H1 (cell line): Measurements from ENCODE around the gene MPLKIP. TPM values are rescaled to one million over a fixed set of nuclear protein-coding genes. Genes with fewer than 3 reads are reported as not detected.

Experiments used
- CTCF ChIA-PET: fragments of 300-600 bp; sonication (Branson Sonifier 250); formaldehyde crosslinking; loops from one replicate; lab custom pipeline; 2021; ENCODE audit not compliant: partially characterized antibody; lab: Charles Lee
- POLR2A ChIA-PET: fragments of 300-600 bp; sonication (Branson Sonifier 250); formaldehyde crosslinking; loops from one replicate; lab custom pipeline; 2021; ENCODE audit warnings: inconsistent platforms; ENCODE audit not compliant: partially characterized antibody; lab: Charles Lee
- DNase-seq, 2 experiments: peaks; one replicate each; pipeline versions ENCODE4 v3.0.0 to v3.0.0-alpha.2; 2010 to 2022; ENCODE audit warnings: low spot score in 2 of 2, low read depth in 1 of 2, mixed read lengths in 1 of 2
- FAIRE-seq: peaks from 2 replicates; lab custom pipeline; 2011; peaks lifted over from hg19 to GRCh38; lab: Jason Lieb, UNC
- H2AFZ ChIP-seq: 2 replicates; pipeline ENCODE4 v1.8.1; 2012; ENCODE audit warnings: low read length, inconsistent platforms
- H2AK5ac ChIP-seq: 2 replicates; pipeline ENCODE4 v1.6.1; 2013; ENCODE audit warnings: low read depth, low read length
- H2BK120ac ChIP-seq: replicated peaks from 2 replicates; pipeline ENCODE3; 2013; ENCODE audit warnings: low read depth, low read length, inconsistent platforms
- H2BK12ac ChIP-seq: 2 replicates; pipeline ENCODE4 v1.6.1; 2013; ENCODE audit warnings: low read depth, low read length
- H2BK15ac ChIP-seq: 2 replicates; pipeline ENCODE4 v1.6.1; 2013; ENCODE audit warnings: low read length
- H2BK20ac ChIP-seq: 2 replicates; pipeline ENCODE4 v1.6.1; 2013; ENCODE audit warnings: low read length
- H2BK5ac ChIP-seq: 2 replicates; pipeline ENCODE4 v1.6.1; 2013; ENCODE audit warnings: low read depth, low read length
- H3K14ac ChIP-seq: 2 replicates; pipeline ENCODE4 v1.6.1; 2013; ENCODE audit warnings: inconsistent platforms; ENCODE audit not compliant: insufficient read length
- H3K18ac ChIP-seq: 2 replicates; pipeline ENCODE4 v1.6.1; 2013; ENCODE audit warnings: low read length; ENCODE audit errors: extremely low read depth
- H3K23ac ChIP-seq: 2 replicates; pipeline ENCODE4 v1.6.1; 2013; ENCODE audit warnings: inconsistent platforms; ENCODE audit not compliant: insufficient read length
- H3K23me2 ChIP-seq: 2 replicates; pipeline ENCODE4 v1.6.1; 2013; ENCODE audit warnings: low read depth, low read length
- H3K27ac ChIP-seq: 2 replicates; pipeline ENCODE4 v1.6.1; 2011; ENCODE audit warnings: low read depth, low read length, inconsistent platforms
- H3K27me3 ChIP-seq, 4 experiments: replicated peaks in 1 of 4; 1 replicate in 1 of 4; 2 replicates in 3 of 4; pipeline versions ENCODE4 v1.6.1 to v1.8.1; 2011 to 2013; ENCODE audit warnings: low read length in 3 of 4, mild to moderate bottlenecking in 3 of 4, inconsistent platforms in 2 of 4, mixed read lengths in 2 of 4, moderate library complexity in 1 of 4; ENCODE audit not compliant: control insufficient read depth in 3 of 4, insufficient read depth in 3 of 4; ENCODE audit errors: extremely low read depth in 1 of 4
- H3K36me3 ChIP-seq, 4 experiments: 2 replicates each; pipeline versions ENCODE4 v1.6.1 to v1.8.1; 2011 to 2013; ENCODE audit warnings: mild to moderate bottlenecking in 4 of 4, low read length in 3 of 4, moderate library complexity in 2 of 4, control low read depth in 1 of 4, inconsistent platforms in 1 of 4; ENCODE audit not compliant: insufficient read depth in 4 of 4, control insufficient read depth in 2 of 4
- H3K4ac ChIP-seq: replicated peaks from 2 replicates; pipeline ENCODE3; 2013; ENCODE audit warnings: low read length, low read depth, mixed read lengths, inconsistent platforms; ENCODE audit not compliant: insufficient read length
- H3K4me1 ChIP-seq, 4 experiments: replicated peaks in 1 of 4; 1 replicate in 1 of 4; 2 replicates in 3 of 4; pipeline versions ENCODE4 v1.6.1 to v1.8.1; 2011 to 2013; ENCODE audit warnings: low read length in 3 of 4, inconsistent platforms in 2 of 4, mixed read lengths in 1 of 4; ENCODE audit not compliant: insufficient read depth in 4 of 4, control insufficient read depth in 3 of 4
- H3K4me2 ChIP-seq, 2 experiments: 2 replicates each; pipeline versions ENCODE4 v1.6.1 to v1.8.1; 2011 to 2013; ENCODE audit warnings: low read depth in 2 of 2, low read length in 2 of 2, control low read depth in 1 of 2, inconsistent platforms in 1 of 2, mild to moderate bottlenecking in 1 of 2; ENCODE audit not compliant: insufficient read depth in 1 of 2
- H3K4me3 ChIP-seq, 4 experiments: fragments of 200-600, 300-600 bp in 1 of 4; sonication (generic), shearing (Covaris generic), sonication (Bioruptor Twin) in 1 of 4; 2 replicates each; pipeline versions ENCODE4 v1.5.1 to v1.8.1; 2011 to 2016; ENCODE audit warnings: low read length in 4 of 4, low read depth in 3 of 4, control low read depth in 2 of 4, inconsistent platforms in 2 of 4, mild to moderate bottlenecking in 2 of 4, mixed read lengths in 1 of 4, moderate library complexity in 1 of 4; ENCODE audit not compliant: insufficient read depth in 2 of 4; ENCODE audit errors: extremely low read depth in 1 of 4
- H3K56ac ChIP-seq: replicated peaks from 2 replicates; pipeline ENCODE3; 2013; ENCODE audit warnings: low read depth, mild to moderate bottlenecking, mixed read lengths, low read length, inconsistent platforms; ENCODE audit not compliant: insufficient read length
- H3K79me1 ChIP-seq: 2 replicates; pipeline ENCODE4 v1.6.1; 2013; ENCODE audit warnings: low read depth, low read length, control low read depth
- H3K79me2 ChIP-seq, 2 experiments: 2 replicates each; pipeline versions ENCODE4 v1.6.1 to v1.8.1; 2012 to 2013; ENCODE audit warnings: low read length in 2 of 2, mild to moderate bottlenecking in 2 of 2, inconsistent platforms in 1 of 2; ENCODE audit not compliant: insufficient read depth in 2 of 2, control insufficient read depth in 1 of 2
- H3K9ac ChIP-seq, 4 experiments: replicated peaks in 1 of 4; 1 replicate in 1 of 4; 2 replicates in 3 of 4; pipeline versions ENCODE4 v1.6.1 to v1.8.1; 2011 to 2013; ENCODE audit warnings: low read depth in 3 of 4, low read length in 3 of 4, control low read depth in 2 of 4, mild to moderate bottlenecking in 2 of 4, moderate library complexity in 2 of 4, inconsistent platforms in 1 of 4; ENCODE audit errors: extremely low read depth in 1 of 4
- H3K9me3 ChIP-seq, 2 experiments: 2 replicates each; pipeline versions ENCODE4 v1.6.1 to v1.8.1; 2012 to 2013; ENCODE audit warnings: mild to moderate bottlenecking in 2 of 2, moderate library complexity in 2 of 2, control low read depth in 1 of 2, inconsistent platforms in 1 of 2, low read depth in 1 of 2, low read length in 1 of 2, mixed read lengths in 1 of 2; ENCODE audit not compliant: insufficient read depth in 2 of 2
- H4K20me1 ChIP-seq, 2 experiments: replicated peaks in 1 of 2; 2 replicates each; pipeline versions ENCODE3 to v1.8.1; 2011 to 2013; ENCODE audit warnings: inconsistent platforms in 2 of 2, low read length in 2 of 2, mild to moderate bottlenecking in 1 of 2; ENCODE audit not compliant: insufficient read depth in 2 of 2, control insufficient read depth in 1 of 2
- H4K5ac ChIP-seq: 2 replicates; pipeline ENCODE4 v1.6.1; 2013; ENCODE audit warnings: low read length, low read depth, mixed read lengths, inconsistent platforms; ENCODE audit not compliant: insufficient read length
- H4K8ac ChIP-seq: 2 replicates; pipeline ENCODE4 v1.8.0; 2013; ENCODE audit warnings: mild to moderate bottlenecking, moderate library complexity, low read length, inconsistent platforms; ENCODE audit not compliant: insufficient read depth; ENCODE audit errors: extremely low read depth
- H4K91ac ChIP-seq: replicated peaks from 2 replicates; pipeline ENCODE3; 2013; ENCODE audit warnings: low read length, mixed read lengths, inconsistent platforms; ENCODE audit not compliant: insufficient read length
- HDAC6 ChIP-seq: IDR thresholded peaks from one replicate; pipeline ENCODE4 v1.7.1; 2012; ENCODE audit warnings: low read depth, mild to moderate bottlenecking, inconsistent platforms, low read length, moderate library complexity
- JUN ChIP-seq: IDR thresholded peaks from 2 replicates; pipeline ENCODE4 v1.6.1; 2011; ENCODE audit warnings: low read depth, mild to moderate bottlenecking, improper control_type of control experiment, low read length
- TAF1 ChIP-seq: IDR thresholded peaks from 2 replicates; pipeline ENCODE4 v1.6.1; 2011; ENCODE audit warnings: mild to moderate bottlenecking, low read depth, low read length
- WGBS, 2 experiments: shearing (Covaris generic) in 1 of 2; methylation state at CpG; one replicate each; pipeline versions ENCODE4 v1.1.6 to v1.1.7; 2013 to 2015; ENCODE audit warnings: low lambda C conversion rate in 2 of 2, mixed read lengths in 2 of 2, inconsistent platforms in 1 of 2, low coverage in 1 of 2, missing lambda C conversion rate in 1 of 2; ENCODE audit not compliant: insufficient replicate concordance in 2 of 2, insufficient coverage in 1 of 2, insufficient read length in 1 of 2; ENCODE audit errors: extremely low coverage in 1 of 2, missing lambda C conversion rate in 1 of 2; 5-methylcytosine and 5-hydroxymethylcytosine counted together
- polyA plus RNA-seq, 7 experiments: library from polyadenylated mRNA; depleted of rRNA in 3 of 7; stranded (reverse) in 5 of 7; unstranded in 2 of 7; fragments of >200 nt in 5 of 7; fragments of 200-250 nt in 2 of 7; gene quantifications; 1 replicate in 5 of 7; 2 replicates in 1 of 7; 4 replicates in 1 of 7; pipeline versions ENCODE4 v1.2.1 to v1.2.3, GENCODE V29; 2011 to 2013; ENCODE audit warnings: missing spikeins in 2 of 7, mixed read lengths in 2 of 7
- total RNA-seq: library from RNA; stranded (reverse); fragmentation: NEBNext Ultra II Directional; extraction: Animal tissue kit (Norgen Biotek cat#: 25700); gene quantifications from 2 replicates; pipeline ENCODE4 v1.2.1, GENCODE V29; 2021

MPLKIP gene
- total and polyA plus RNA-seq, 2 of the 8 experiments (the other 6 are each of a cell fraction or from before 2014, with no cell fraction given) = 57.2 to 73.4 TPM

DNA sequence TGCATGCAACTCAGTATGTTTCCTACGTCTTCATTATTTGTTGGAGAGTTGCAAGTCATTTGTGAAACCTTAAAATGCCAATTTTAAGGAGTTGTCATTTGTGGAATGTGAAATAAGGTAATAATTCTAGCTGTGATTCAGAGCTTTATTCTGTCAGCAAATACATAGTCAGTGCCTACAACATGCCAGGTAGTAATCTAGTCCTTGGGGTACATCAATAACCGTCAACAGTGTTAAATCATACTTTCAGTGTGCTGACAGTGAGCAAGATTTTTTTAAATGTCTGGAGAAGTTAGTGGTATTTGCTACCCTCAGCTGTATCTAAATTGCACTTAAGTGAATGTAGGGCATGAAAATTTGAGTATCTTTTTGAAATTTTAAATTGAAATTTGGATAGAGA, 36.7 kb downstream of the MPLKIP start:
- Histone ChIP-seq H3K18ac (no peak overlapping the region), H3K4me1 (peaks cover 0 to 4% (median 2%) of the 10 kb centered on the region in 4 experiments; a peak in 4 of 7 replicates), H4K8ac (no peak overlapping the region), H3K36me3 (peaks cover 7 to 22% (median 13%) of the 10 kb centered on the region in 4 experiments), H3K23ac (no peak overlapping the region), H3K79me1 (no peaks in the 10 kb centered on the region), H4K20me1 (peaks cover 0 to 2% of the 10 kb centered on the region in 2 experiments), H4K91ac (no peak overlapping the region), H2BK12ac (no peak overlapping the region), H2BK20ac (no peak overlapping the region), H2AFZ (no peak overlapping the region), H3K56ac (no peak overlapping the region), H2AK5ac (no peak overlapping the region), H3K27ac (no peak overlapping the region), H2BK15ac (no peak overlapping the region), H3K27me3 (no peaks in the 10 kb centered on the region), H3K4ac (no peak overlapping the region), H3K4me2 (no peak overlapping the region), H2BK5ac (no peak overlapping the region), H3K14ac (no peak overlapping the region), H3K79me2 (no peaks in the 10 kb centered on the region), H3K9ac (no peak overlapping the region), H3K9me3 (no peaks in the 10 kb centered on the region), H3K23me2 (no peaks in the 10 kb centered on the region), H2BK120ac (no peak overlapping the region), H3K4me3 (no peak overlapping the region), H4K5ac (no peak overlapping the region)
- 68% methylated on average over 2 of the region's 2 CpGs; no CpG with 5 or more reads in 1 of the 2 experiments for WGBS, 2 experiments
- FAIRE-seq (no peak), DNase-seq (no peak)
- ChIA-PET CTCF (interaction anchor here (0.7 to 1.3 kb wide), 3 partner anchors 37 to 202 kb away, joined by 3 to 5 read pairs (median 4); partner anchors contain the start of genes MPLKIP and SUGCT), POLR2A (no interaction called here)
- no peak for TF ChIP-seq TAF1
- no peak for TF ChIP-seq JUN
- no peak for TF ChIP-seq HDAC6
